Measurements from ENCODE around the gene FAM20C. TPM values are rescaled to one million over a fixed set of nuclear protein-coding genes. Genes with fewer than 3 reads are reported as not detected.

Gene FAM20C
- total RNA-seq, 1 experiment from 2014 or later = 62.4 TPM

- Histone ChIP-seq H3K4me1 (ENCODE audit: control insufficient read depth, insufficient read depth, low read length) (peaks cover 3% of the 10 kb centered on the region; the same call in 1 of the 2 replicates), H3K9me3 (ENCODE audit: control insufficient read depth, insufficient read depth, low read depth, low read length) (0 out of 2 replicates have a peak, but pooled peaks cover 4% of the 10 kb centered on the region), H3K27ac (ENCODE audit: low read length) (no peak overlapping the region), H3K4me3 (ENCODE audit: low read depth in 2 of 2, low read length in 2 of 2) (no peak overlapping the region), H3K36me3 (ENCODE audit: control insufficient read depth, insufficient read depth, low read length) (no peaks in the 10 kb centered on the region), H3K27me3 (ENCODE audit: control insufficient read depth, insufficient read depth, low read length) (peaks cover 7% of the 10 kb centered on the region; the same call in 1 of the 2 replicates)
- POLR2A ChIA-PET = no interaction called here
- TF ChIP-seq CTCF (IDR thresholded peaks at IDR 0.05) (no peak), POLR2AphosphoS5 (IDR thresholded peaks at IDR 0.05; ENCODE audit: low read depth, low read length) (no peak), TCF7L2 (IDR thresholded peaks at IDR 0.05; ENCODE audit: low read depth, low read length) (no peak), SIN3A (IDR thresholded peaks at IDR 0.05; ENCODE audit: borderline replicate concordance, insufficient read depth, low read depth, low read length) (no peak)
- TF ChIP-seq, protein P1, sequence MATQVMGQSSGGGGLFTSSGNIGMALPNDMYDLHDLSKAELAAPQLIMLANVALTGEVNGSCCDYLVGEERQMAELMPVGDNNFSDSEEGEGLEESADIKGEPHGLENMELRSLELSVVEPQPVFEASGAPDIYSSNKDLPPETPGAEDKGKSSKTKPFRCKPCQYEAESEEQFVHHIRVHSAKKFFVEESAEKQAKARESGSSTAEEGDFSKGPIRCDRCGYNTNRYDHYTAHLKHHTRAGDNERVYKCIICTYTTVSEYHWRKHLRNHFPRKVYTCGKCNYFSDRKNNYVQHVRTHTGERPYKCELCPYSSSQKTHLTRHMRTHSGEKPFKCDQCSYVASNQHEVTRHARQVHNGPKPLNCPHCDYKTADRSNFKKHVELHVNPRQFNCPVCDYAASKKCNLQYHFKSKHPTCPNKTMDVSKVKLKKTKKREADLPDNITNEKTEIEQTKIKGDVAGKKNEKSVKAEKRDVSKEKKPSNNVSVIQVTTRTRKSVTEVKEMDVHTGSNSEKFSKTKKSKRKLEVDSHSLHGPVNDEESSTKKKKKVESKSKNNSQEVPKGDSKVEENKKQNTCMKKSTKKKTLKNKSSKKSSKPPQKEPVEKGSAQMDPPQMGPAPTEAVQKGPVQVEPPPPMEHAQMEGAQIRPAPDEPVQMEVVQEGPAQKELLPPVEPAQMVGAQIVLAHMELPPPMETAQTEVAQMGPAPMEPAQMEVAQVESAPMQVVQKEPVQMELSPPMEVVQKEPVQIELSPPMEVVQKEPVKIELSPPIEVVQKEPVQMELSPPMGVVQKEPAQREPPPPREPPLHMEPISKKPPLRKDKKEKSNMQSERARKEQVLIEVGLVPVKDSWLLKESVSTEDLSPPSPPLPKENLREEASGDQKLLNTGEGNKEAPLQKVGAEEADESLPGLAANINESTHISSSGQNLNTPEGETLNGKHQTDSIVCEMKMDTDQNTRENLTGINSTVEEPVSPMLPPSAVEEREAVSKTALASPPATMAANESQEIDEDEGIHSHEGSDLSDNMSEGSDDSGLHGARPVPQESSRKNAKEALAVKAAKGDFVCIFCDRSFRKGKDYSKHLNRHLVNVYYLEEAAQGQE (IDR thresholded peaks at IDR 0.05; ENCODE audit: insufficient read depth in 1 of 2, low read depth in 2 of 2, low read length in 1 of 2) = no peak
- intact Hi-C loops (cut with micrococcal nuclease; ENCODE audit: unreplicated experiment) = no loop called here
- ATAC-seq = peak; percentile 20; the same call in 1 of the 2 replicates
- CTCF ChIA-PET = interaction anchor here (0.6 to 1.6 kb wide), 5 partner anchors 31 to 969 kb away, joined by 3 to 7 read pairs (median 4); no protein-coding TSS in a partner anchor
- DNase-seq (ENCODE audit: low read depth, low spot score) = no peak
- BruUV-seq (replicated peaks) = TSS peak; percentile 52
- in situ Hi-C loops (cut with HindIII; ENCODE audit: low pct_unique_long_range_greater_than_20kb, low sequenced_read_pairs) = no loop called here
Observed at GRCh38 chr7:264541-265191, 72.3 kb downstream of the FAM20C start.

DNA sequence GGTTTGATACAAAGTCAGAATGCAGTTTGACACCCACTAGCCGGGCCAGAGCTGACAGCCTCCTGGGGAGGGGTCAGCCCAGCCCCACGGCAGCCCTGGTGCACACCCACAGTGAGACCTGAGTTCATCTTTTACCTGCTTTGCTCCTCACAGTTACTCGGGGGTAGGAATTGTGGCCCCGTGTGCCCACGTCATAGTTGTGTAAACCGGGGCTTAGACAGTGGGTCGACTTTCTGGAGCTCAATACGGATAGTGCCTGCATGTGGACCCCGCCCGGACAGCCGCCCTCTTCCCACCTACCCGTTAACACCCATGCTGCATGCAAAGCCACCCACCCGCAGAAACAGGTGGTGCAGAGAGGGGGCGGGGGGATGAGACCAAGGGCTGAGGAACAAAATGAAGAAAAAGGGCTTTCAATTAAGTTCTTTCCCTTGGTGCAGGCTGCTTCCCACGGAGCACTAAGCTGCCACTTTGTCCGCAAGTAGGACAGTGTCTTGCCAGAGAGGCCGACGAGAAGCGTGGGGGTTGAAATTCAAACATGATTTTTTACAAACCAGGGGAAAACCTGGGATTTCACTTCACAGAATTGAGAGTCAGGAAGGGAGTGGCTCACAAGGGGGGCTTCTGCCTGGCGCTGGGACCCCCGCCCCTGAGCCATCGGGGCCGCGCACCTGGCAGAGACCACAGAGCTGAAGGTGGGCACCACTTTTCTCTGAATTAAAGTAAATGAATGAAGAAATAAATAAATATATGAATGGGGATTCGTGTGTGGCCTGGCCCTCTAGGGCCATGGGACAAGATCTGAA lies 73.0 kb downstream of the FAM20C start:
- CTCF ChIA-PET = interaction anchor here (1.6 kb wide), 1 partner anchor 201 kb away, joined by 7 read pairs; no protein-coding TSS in a partner anchor
- peak; percentile 24; the same call in 1 of the 2 replicates for ATAC-seq

More for the DNA sequence above, 73.0 kb downstream of the FAM20C start:
- intact Hi-C loops (cut with micrococcal nuclease; ENCODE audit: unreplicated experiment) (no loop called here), in situ Hi-C loops (cut with HindIII; ENCODE audit: low pct_unique_long_range_greater_than_20kb, low sequenced_read_pairs) (no loop called here)
- BruUV-seq (replicated peaks) = no TSS peak
- Histone ChIP-seq H3K27ac (ENCODE audit: low read length) (no peak overlapping the region), H3K9me3 (ENCODE audit: control insufficient read depth, insufficient read depth, low read depth, low read length) (0 out of 2 replicates have a peak, but pooled peaks cover 4% of the 10 kb centered on the region), H3K4me3 (ENCODE audit: low read depth in 2 of 2, low read length in 2 of 2) (no peak overlapping the region), H3K36me3 (ENCODE audit: control insufficient read depth, insufficient read depth, low read length) (no peaks in the 10 kb centered on the region), H3K27me3 (ENCODE audit: control insufficient read depth, insufficient read depth, low read length) (peaks cover 7% of the 10 kb centered on the region; the same call in 1 of the 2 replicates), H3K4me1 (ENCODE audit: control insufficient read depth, insufficient read depth, low read length) (peaks cover 3% of the 10 kb centered on the region; the same call in 1 of the 2 replicates)
- DNase-seq (ENCODE audit: low read depth, low spot score) = no peak
- no peak for TF ChIP-seq POLR2AphosphoS5 (IDR thresholded peaks at IDR 0.05; ENCODE audit: low read depth, low read length)
- no peak for TF ChIP-seq TCF7L2 (IDR thresholded peaks at IDR 0.05; ENCODE audit: low read depth, low read length)
- TF ChIP-seq, protein P1 (IDR thresholded peaks at IDR 0.05; ENCODE audit: insufficient read depth in 1 of 2, low read depth in 2 of 2, low read length in 1 of 2) = no peak
- TF ChIP-seq CTCF (IDR thresholded peaks at IDR 0.05) = no peak
- TF ChIP-seq SIN3A (IDR thresholded peaks at IDR 0.05; ENCODE audit: borderline replicate concordance, insufficient read depth, low read depth, low read length) = no peak
- POLR2A ChIA-PET = no interaction called here

All from Panc1 (cell line).